ENCODE results near the gene CRIP2.

The CRIP2 gene

DNA sequence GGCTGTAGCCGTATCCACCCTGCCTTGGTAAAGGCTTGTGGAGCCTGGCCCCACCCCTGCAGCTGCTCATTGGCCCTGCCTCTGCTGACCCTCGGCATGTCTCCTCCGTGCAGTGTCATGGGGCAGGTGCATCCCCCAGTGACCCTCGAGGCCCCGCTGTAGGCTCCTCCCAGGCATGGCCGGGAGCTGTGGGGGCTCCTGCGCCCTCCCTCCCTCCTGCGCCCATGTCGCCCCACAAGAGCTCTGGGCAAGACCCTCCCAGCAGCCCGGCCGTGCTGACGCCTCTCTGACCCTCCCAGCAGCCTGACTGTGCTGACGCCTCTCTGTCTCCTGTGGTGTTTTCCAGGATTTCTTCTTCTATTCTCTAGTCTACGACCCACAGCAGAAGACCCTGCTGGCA is 20.8 kb upstream of the CRIP2 start:
- in situ Hi-C loops (cut with HindIII; ENCODE audit: low sequenced_read_pairs): no loop called here
- no peak for DNase-seq (ENCODE audit: low read depth)
- TF ChIP-seq, protein P1, sequence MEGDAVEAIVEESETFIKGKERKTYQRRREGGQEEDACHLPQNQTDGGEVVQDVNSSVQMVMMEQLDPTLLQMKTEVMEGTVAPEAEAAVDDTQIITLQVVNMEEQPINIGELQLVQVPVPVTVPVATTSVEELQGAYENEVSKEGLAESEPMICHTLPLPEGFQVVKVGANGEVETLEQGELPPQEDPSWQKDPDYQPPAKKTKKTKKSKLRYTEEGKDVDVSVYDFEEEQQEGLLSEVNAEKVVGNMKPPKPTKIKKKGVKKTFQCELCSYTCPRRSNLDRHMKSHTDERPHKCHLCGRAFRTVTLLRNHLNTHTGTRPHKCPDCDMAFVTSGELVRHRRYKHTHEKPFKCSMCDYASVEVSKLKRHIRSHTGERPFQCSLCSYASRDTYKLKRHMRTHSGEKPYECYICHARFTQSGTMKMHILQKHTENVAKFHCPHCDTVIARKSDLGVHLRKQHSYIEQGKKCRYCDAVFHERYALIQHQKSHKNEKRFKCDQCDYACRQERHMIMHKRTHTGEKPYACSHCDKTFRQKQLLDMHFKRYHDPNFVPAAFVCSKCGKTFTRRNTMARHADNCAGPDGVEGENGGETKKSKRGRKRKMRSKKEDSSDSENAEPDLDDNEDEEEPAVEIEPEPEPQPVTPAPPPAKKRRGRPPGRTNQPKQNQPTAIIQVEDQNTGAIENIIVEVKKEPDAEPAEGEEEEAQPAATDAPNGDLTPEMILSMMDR (IDR thresholded peaks at IDR 0.05; ENCODE audit: low read depth, low read length, missing control alignments): no peak
- H3K4me3 ChIP-seq (ENCODE audit: low read depth, low read length): no peak overlapping the region

DNA sequence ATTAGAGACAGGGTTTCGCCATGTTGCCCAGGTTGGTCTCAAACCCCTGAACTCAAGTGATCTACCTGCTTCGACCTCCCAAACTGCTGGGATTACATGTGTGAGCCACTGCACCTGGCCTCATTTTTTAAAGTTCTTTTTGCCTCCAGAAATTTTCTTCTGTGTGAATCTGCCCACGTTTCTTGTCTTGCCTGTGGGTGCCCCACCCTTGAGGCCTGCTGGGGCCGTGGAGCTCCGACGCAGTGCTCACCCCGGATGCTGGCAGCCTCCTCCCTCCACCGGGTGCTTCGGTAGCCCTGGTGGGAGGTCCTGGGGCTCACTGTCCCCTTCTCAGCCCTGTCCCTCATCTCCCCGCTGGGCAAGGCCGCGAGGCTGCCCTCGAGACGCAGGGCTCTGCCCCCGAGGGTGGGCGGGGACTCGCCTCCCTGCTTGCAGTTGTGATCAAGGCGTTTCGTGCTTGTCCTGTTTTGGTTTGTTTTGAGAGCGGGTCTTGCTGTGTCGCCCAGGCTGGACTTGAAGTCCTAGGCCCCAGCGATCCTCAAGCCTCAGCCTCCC is 19.5 kb upstream of the CRIP2 start:
- in situ Hi-C loops (cut with HindIII; ENCODE audit: low sequenced_read_pairs): no loop called here
- H3K4me3 ChIP-seq (ENCODE audit: low read depth, low read length): no peak overlapping the region
- no peak for DNase-seq (ENCODE audit: low read depth)
- TF ChIP-seq, protein P1 (IDR thresholded peaks at IDR 0.05; ENCODE audit: low read depth, low read length, missing control alignments): no peak

DNA sequence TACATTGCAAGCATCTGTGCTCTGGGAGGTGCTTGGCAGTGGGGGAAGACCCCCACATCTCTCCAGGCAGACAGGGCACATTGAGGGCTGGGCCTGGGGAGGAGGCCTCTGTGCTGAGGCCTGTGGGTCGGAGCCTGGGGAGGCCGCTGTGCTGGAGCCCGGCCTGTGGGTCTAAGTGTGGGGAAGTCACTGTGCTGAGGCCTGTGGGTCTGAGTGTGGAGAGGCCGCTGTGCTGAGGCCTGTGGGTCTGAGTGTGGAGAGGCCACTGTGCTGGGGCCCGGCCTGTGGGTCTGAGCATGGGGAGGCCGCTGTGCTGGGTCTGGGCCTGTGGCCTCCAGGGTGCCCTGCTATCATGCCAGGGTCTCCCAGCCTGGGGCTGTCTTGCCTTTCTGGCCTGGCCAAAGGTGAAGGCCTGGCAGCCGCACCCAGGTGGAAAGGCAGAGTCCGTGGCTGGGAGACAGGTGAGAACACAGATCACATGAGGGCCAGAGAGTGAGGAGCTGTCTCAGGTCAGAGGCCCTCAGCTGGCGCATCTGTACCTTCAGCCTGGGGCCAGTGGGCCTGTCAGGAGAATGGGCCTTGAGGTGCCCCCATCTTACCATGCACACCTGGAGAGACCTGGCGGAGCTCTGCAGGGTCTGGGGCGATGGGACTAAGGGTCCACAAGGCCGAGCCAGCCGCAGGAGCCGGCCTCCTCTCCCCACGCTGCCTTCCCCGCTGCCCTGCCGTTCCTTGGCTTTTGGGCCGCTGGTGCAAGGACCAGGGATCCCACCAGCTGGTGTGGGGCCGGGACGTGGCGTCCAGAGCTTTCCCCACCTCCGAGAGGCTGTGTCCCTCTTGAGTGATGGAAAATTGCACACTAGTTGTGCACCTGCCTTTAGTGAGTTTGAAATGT is 18.6 kb upstream of the CRIP2 start:
- TF ChIP-seq, protein P1 (IDR thresholded peaks at IDR 0.05; ENCODE audit: low read depth, low read length, missing control alignments): no peak
- no peak for DNase-seq (ENCODE audit: low read depth)
- in situ Hi-C loops (cut with HindIII; ENCODE audit: low sequenced_read_pairs): no loop called here
- H3K4me3 ChIP-seq (ENCODE audit: low read depth, low read length): no peak overlapping the region

DNA sequence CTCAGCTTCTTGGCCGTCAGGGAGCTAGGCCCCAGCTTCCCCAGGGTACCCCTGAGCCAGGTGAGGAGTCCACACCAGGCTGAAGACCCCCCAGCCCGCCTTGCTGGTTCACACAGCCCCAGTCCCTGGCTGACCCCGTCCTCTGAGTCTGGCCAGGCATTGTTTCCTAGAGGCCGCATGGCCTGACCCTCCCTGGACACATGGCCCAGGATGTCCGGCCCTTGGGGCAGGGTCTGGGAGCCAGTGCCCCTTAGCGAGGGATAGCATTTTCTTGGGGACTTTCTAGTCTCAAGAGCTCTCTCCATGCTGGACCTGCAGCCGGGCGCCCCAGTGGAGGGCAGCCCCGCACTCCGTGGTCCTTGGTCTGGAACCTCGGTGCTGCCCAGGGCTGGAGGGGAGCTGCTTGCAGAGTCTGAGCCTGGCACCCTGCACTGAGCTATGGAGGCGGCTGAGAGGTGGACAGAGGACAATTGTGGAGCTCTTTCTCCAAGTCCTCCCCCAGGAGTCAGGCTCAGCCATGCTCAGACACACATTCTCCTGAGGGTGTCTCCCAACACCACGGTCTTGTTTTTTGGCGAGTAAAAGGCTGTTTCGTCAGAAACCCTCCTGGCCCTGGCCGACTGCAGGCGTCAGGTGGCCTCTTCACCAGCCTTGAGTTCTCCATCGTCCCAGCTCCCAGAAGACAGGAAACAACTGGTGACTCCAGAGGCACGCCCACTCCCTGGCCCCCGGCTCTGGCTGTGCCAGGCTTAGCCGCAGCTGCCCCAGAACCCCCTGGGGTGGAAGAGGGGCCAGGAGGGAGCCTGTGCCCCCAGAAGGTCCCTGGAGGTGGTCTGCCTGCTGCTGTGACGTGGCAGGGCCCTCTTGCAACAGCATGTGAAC is 17.6 kb upstream of the CRIP2 start:
- TF ChIP-seq, protein P1 (IDR thresholded peaks at IDR 0.05; ENCODE audit: low read depth, low read length, missing control alignments): no peak
- in situ Hi-C loops (cut with HindIII; ENCODE audit: low sequenced_read_pairs): no loop called here
- no peak overlapping the region for H3K4me3 ChIP-seq (ENCODE audit: low read depth, low read length)
- DNase-seq (ENCODE audit: low read depth): no peak

DNA sequence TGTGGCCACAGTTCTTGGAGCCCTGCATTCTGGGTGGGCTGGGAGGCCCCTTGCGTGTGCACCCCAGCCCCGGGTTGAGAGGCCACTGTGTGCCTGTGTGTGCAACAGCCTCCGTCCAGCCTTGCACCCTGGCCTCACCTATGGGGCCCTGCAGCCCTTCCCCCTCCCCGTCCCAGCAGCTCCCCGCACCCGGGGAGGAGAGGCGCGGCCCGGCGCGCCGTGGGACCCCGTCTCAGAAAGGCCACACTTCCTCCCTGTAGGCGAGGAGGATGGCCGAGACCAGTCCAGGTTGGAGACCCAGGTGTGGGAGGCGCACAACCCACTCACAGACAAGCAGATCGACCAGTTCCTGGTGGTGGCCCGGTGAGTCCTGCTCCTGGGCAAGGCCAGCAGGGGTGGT is 16.6 kb upstream of the CRIP2 start:
- TF ChIP-seq, protein P1 (IDR thresholded peaks at IDR 0.05; ENCODE audit: low read depth, low read length, missing control alignments): no peak
- no peak for DNase-seq (ENCODE audit: low read depth)
- in situ Hi-C loops (cut with HindIII; ENCODE audit: low sequenced_read_pairs): no loop called here
- no peak overlapping the region for H3K4me3 ChIP-seq (ENCODE audit: low read depth, low read length)

DNA sequence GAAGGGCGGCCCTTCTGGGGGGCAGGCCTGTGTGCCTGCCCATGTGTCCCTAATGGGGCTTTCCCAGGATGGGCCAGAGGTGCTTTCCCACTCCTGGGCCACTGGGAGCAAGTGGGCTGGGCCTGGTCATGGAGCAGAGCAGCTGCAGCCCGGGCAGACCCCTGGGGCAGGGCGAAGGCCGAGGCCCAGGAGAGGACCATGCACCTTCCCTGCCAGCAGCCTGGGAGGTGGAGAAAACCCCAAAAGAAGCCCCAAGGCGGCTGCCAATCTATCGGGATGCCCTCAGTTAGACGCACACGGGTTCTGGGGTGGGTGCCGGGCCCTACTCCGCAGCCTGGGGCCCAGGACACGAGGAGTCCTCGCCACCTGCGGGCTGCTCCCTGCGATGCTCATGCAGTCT is 16.1 kb upstream of the CRIP2 start:
- no peak overlapping the region for H3K4me3 ChIP-seq (ENCODE audit: low read depth, low read length)
- TF ChIP-seq, protein P1 (IDR thresholded peaks at IDR 0.05; ENCODE audit: low read depth, low read length, missing control alignments): no peak
- in situ Hi-C loops (cut with HindIII; ENCODE audit: low sequenced_read_pairs): no loop called here

More for the DNA sequence above, 16.1 kb upstream of the CRIP2 start:
- no peak for DNase-seq (ENCODE audit: low read depth)
